ENCODE results near the gene C2CD2L.
"Not testable (repeated sequence)": the region's sequence is repeated elsewhere in the genome, so short reads cannot be mapped to it uniquely, and the experiment has no call there.

C2CD2L gene

GRCh38 chr11:119153049-119153818, 46.1 kb downstream of the C2CD2L start:
- DNase-seq = no peak

GRCh38 chr11:119154178-119154577, 47.0 kb downstream of the C2CD2L start:
- DNase-seq = no peak

DNA sequence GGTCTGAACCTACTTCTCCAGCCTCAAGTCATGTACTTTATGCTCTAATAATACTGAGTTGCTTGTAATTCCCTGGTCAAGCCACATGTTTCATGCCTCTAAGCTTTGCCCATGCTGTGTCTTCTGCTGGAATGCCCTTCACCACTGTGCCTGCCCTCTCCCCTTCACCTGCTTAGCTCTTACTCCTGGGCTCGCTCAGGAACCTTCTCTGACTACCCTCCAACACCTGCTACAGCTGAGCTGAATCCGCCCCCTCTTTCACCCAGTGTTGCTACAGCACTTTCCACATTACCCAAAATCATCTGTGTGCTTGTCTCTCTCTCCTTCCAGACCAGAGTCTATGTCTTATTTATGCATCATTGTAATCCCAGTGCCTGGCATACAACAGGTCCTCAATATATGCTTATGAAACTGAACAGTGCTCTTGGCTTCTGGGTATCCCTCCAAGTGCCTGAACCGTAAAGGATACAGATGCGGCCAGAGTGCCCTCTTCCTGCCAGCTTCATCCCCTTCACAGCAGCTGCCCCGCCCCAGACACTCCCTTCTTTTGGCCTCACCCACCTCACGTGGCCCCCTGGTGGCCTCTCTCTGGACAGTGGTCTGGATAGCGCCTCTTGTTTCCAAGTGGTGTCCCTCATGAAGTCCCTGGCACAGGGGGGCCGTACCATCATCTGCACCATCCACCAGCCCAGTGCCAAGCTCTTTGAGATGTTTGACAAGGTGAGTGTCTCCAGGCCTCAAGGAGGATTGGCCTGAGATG, 48.8 kb downstream of the C2CD2L start:
- no peak for DNase-seq

DNA sequence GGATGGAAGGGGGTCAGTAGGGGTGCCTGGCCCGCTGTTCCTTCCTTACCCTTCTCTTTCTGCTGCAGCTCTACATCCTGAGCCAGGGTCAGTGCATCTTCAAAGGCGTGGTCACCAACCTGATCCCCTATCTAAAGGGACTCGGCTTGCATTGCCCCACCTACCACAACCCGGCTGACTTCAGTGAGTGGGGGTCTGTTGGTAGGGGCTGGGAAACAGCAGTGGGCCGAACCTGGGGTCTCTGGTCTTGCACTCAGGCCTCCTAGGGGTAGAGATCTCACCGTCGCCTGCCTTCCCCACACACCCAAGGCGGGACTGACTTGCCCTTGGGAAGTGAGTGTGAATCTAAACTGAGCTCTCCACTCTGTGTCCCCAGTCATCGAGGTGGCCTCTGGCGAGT, 49.4 kb downstream of the C2CD2L start:
- no peak for DNase-seq

DNA sequence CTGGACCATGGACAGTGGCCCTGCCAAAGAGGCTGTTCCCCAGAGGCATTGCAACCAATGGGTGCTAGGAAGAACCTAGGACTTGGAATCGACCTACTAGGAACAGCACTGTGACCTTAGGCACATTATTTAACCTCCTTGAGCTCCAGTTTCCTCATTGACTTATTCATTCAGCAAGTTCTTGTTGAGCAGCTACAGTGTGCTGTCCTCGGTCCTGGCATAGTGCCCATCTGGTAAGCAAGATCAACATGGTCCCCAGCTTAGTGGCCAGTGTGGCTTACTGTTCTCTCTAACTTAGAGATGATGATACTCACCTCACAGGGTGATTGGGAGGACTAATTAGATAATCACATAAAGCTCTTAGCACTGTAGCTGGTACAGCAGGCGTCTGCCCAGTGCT, 49.9 kb downstream of the C2CD2L start:
- no peak for DNase-seq

DNA sequence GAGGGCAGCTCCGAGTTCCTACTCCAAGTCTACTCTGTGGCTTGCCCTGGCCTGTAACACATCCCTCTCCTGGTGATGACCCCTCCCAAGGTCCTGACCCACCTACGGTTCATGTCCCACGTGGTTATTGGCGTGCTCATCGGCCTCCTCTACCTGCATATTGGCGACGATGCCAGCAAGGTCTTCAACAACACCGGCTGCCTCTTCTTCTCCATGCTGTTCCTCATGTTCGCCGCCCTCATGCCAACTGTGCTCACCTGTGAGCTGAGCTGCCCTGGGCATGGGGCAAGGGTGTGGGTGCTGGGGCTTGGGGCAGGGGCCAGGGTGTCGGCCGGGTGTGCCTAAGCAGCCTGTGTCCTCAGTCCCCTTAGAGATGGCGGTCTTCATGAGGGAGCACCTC, 51.3 kb downstream of the C2CD2L start:
- no peak for DNase-seq

GRCh38 chr11:119160151-119160550, 53.0 kb downstream of the C2CD2L start:
- DNase-seq = no peak

DNA sequence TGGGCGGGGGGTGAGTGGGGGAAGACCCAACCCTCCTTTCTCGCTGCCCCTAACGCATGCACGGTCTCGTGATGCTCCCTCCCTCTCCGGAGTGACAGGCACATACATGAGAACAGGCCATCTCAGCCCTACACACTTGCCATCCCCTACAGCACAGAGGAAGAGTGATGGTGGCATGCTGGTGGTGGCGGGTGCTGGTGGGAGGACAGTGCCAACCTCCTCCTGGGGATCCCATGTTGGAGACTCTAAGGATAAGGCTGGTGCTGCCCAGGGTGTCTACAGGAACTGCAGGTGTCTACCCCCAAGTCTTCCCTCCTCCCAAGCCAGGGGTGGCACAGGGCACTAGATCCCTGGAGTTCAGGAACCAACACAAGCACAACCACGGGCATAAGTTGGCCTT, 54.7 kb downstream of the C2CD2L start:
- DNase-seq = no peak

GRCh38 chr11:119166368-119167076, 59.4 kb downstream of the C2CD2L start:
- no peak for DNase-seq

DNA sequence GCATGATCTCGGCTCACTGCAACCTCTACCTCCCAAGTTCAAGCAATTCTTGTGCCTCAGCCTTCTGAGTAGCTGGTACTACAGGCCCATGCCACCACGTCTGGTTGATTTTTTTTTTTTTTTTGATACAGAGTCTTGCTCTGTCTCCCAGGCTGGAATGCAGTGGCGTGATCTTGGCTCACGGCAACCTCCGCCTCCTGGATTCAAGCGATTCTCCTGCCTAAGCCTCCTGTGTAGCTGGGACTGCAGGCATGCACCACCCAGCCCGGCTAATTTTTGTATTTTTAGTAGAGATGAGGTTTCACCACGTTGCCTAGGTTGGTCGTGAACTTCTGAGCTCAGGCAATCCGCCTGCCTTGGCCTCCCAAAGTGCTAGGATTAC, 59.9 kb downstream of the C2CD2L start:
- DNase-seq = not testable (repeated sequence)

- DNase-seq = no peak
These were observed 60.8 kb downstream of the C2CD2L start for GRCh38 chr11:119167933-119168332.
